DND-41 (cell line): ENCODE results near the gene NDUFS6.

Source experiments
- ATAC-seq: fragments of 200-7000 bp; cut with Tn5 transposase; 3 replicates; pipeline ENCODE4 v1.9.1; 2021; ENCODE audit warnings: low read depth; ENCODE audit not compliant: insufficient read depth
- DNase-seq: peaks from one replicate; pipeline ENCODE4 v3.0.0-alpha.2; 2020
- H2AFZ ChIP-seq: 2 replicates; pipeline ENCODE4 v1.6.0; 2012; ENCODE audit warnings: low read depth, low read length
- H3K27ac ChIP-seq: 2 replicates; pipeline ENCODE4 v1.5.1; 2012; ENCODE audit warnings: low read length, inconsistent platforms
- H3K27me3 ChIP-seq: fragments of 200-600 bp; sonication (generic); 2 replicates; pipeline ENCODE4 v1.6.0; 2012; ENCODE audit warnings: low read length, mild to moderate bottlenecking, inconsistent platforms; ENCODE audit not compliant: insufficient read depth, poor library complexity
- H3K36me3 ChIP-seq: 2 replicates; pipeline ENCODE4 v1.5.1; 2012; ENCODE audit warnings: low read length, inconsistent platforms; ENCODE audit not compliant: insufficient read depth
- H3K4me1 ChIP-seq: 2 replicates; pipeline ENCODE4 v1.5.1; 2012; ENCODE audit warnings: mild to moderate bottlenecking, low read length; ENCODE audit not compliant: insufficient read depth
- H3K4me2 ChIP-seq: 2 replicates; pipeline ENCODE4 v1.6.0; 2012; ENCODE audit warnings: mild to moderate bottlenecking, moderate library complexity, low read length, inconsistent platforms; ENCODE audit not compliant: insufficient read depth
- H3K4me3 ChIP-seq, 2 experiments: fragments of 200-600 bp in 1 of 2; shearing (Covaris generic) in 1 of 2; 2 replicates each; pipeline ENCODE4 v1.5.1; 2012 to 2016; ENCODE audit warnings: inconsistent platforms in 2 of 2, low read length in 2 of 2, mild to moderate bottlenecking in 2 of 2, low read depth in 1 of 2, moderate library complexity in 1 of 2
- H3K79me2 ChIP-seq: 2 replicates; pipeline ENCODE4 v1.6.0; 2012; ENCODE audit warnings: low read length, inconsistent platforms; ENCODE audit not compliant: insufficient read depth
- H3K9ac ChIP-seq: 2 replicates; pipeline ENCODE4 v1.6.0; 2012; ENCODE audit warnings: low read depth, mild to moderate bottlenecking, inconsistent platforms, low read length, moderate library complexity
- H3K9me3 ChIP-seq: 2 replicates; pipeline ENCODE4 v1.5.1; 2012; ENCODE audit warnings: low read length, moderate library complexity, mild to moderate bottlenecking, inconsistent platforms; ENCODE audit not compliant: insufficient read depth, severe bottlenecking
- H4K20me1 ChIP-seq: 2 replicates; pipeline ENCODE4 v1.6.0; 2012; ENCODE audit warnings: low read length; ENCODE audit not compliant: insufficient read depth
- EZH2 ChIP-seq: IDR thresholded peaks from 3 replicates; pipeline ENCODE4 v1.6.1; 2012; ENCODE audit warnings: borderline replicate concordance, low read depth, mild to moderate bottlenecking, moderate library complexity, low read length, inconsistent platforms; ENCODE audit not compliant: severe bottlenecking
- TF ChIP-seq, protein P1 (sequence below): IDR thresholded peaks from 2 replicates; pipeline ENCODE4 v1.5.1; 2012; ENCODE audit warnings: borderline replicate concordance, low read length, moderate library complexity, mild to moderate bottlenecking; ENCODE audit not compliant: poor library complexity, severe bottlenecking; ENCODE audit errors: extremely low read depth

The NDUFS6 gene

DNA sequence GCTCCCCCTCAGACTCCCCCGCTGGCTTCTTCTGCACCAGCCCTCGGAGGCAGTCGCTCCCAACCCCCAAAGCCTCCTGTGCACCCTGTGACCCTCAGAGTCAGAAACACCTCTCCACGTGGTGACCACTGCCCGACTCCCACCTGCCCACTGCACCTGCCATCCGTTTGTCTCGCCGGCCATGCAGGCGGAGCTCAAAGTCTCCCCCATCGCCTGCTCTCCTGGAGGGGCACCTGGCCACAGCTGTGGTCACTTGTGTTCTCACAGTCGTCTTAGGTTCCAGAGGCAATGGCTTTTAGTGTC lies 39.8 kb upstream of the NDUFS6 start:
- ATAC-seq (no peak), DNase-seq (no peak)
- Histone ChIP-seq H3K79me2 (no peaks in the 10 kb centered on the region), H3K9me3 (peaks cover 3% of the 10 kb centered on the region), H3K4me3 (no peak overlapping the region), H3K36me3 (no peaks in the 10 kb centered on the region), H4K20me1 (no peaks in the 10 kb centered on the region), H3K27ac (no peak overlapping the region), H3K9ac (no peak overlapping the region), H3K4me2 (no peak overlapping the region), H3K27me3 (no peaks in the 10 kb centered on the region), H2AFZ (no peak overlapping the region), H3K4me1 (no peaks in the 10 kb centered on the region)
- no peak for TF ChIP-seq EZH2
- TF ChIP-seq, protein P1, sequence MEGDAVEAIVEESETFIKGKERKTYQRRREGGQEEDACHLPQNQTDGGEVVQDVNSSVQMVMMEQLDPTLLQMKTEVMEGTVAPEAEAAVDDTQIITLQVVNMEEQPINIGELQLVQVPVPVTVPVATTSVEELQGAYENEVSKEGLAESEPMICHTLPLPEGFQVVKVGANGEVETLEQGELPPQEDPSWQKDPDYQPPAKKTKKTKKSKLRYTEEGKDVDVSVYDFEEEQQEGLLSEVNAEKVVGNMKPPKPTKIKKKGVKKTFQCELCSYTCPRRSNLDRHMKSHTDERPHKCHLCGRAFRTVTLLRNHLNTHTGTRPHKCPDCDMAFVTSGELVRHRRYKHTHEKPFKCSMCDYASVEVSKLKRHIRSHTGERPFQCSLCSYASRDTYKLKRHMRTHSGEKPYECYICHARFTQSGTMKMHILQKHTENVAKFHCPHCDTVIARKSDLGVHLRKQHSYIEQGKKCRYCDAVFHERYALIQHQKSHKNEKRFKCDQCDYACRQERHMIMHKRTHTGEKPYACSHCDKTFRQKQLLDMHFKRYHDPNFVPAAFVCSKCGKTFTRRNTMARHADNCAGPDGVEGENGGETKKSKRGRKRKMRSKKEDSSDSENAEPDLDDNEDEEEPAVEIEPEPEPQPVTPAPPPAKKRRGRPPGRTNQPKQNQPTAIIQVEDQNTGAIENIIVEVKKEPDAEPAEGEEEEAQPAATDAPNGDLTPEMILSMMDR = no peak

DNA sequence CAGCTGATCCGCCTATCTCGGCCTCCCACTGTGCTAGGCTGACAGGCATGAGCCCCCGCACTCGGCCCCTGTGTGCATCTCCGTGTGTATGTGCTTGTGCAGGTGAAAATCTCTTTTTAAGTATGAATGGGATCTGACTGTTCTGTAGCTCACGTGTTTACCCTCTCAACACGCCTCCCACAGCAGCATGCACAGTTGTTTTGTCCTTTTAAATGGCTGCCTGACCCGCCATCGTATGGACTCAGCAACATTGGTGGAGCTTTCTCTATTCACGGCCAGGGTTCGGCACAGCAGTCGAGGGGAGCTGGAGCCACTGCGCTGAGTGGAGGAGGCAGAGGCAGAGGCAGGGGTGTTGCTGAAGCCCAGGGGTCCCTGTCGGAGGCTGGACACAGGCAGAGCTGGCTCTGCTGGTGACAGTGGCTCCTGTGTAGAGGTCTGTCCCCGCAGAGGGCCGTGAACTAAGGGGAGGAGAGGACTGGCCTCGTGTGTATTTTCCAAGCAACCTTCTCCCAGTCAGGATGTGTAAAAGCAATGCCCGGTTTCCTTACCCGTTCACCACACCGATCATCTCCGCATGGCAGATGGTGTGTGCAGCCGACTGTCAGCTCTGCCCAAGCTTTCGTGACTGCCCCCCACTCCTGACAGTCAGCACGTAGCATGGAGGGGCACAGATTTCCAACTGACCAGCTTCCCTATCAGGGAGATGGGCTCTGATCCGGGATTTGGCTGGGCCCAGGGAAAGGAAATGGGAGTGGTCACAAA lies 38.9 kb upstream of the NDUFS6 start:
- TF ChIP-seq, protein P1 = no peak
- TF ChIP-seq EZH2 = no peak

DNA sequence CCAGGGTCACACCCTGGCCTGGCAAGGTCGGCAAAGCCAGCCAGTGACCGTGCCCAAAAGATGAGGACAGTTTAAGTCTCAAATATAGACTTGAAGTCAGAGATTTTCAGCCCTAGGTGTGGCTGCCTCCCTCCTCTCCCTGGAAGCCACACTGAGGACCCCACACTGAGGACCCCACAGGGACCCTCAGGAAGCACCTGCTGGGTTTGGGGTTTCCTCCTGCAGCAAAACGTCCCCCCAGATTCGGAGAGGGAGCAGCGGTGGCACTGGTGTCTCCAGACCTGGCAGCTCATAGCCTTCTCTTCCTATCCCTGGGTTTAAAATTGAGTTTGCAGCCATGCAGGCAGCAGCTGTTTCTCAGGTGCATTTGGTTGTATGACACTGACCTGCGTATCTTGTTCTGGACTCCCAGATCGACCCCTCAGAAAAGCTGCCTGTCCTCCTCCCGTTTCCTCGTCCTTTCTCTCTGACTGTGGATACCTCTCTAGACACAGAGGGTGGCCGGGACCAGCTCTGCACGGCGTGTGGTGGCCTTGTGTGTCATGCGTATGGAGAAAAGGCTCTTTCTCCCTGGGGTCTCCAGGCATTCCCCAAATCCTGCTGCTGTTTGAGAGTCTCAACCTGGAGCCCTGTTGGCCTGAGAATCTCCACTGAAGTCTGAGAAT lies 38.2 kb upstream of the NDUFS6 start:
- H3K4me3 ChIP-seq = no peak overlapping the region
- no peaks in the 10 kb centered on the region for H3K4me1 ChIP-seq
- H3K79me2 ChIP-seq = no peaks in the 10 kb centered on the region
- no peak for ATAC-seq
- no peak overlapping the region for H3K4me2 ChIP-seq
- H2AFZ ChIP-seq = no peak overlapping the region
- no peak for DNase-seq
- H3K27me3 ChIP-seq = no peaks in the 10 kb centered on the region
- peaks cover 3% of the 10 kb centered on the region for H3K9me3 ChIP-seq
- H4K20me1 ChIP-seq = no peaks in the 10 kb centered on the region
- H3K36me3 ChIP-seq = no peaks in the 10 kb centered on the region
- H3K27ac ChIP-seq = no peak overlapping the region
- no peak overlapping the region for H3K9ac ChIP-seq
- TF ChIP-seq EZH2 = no peak
- TF ChIP-seq, protein P1 = no peak

More for the DNA sequence above, 38.9 kb upstream of the NDUFS6 start:
- no peaks in the 10 kb centered on the region for H3K79me2 ChIP-seq
- H4K20me1 ChIP-seq = no peaks in the 10 kb centered on the region
- H3K27ac ChIP-seq = no peak overlapping the region
- H3K9me3 ChIP-seq = peaks cover 3% of the 10 kb centered on the region
- H3K4me2 ChIP-seq = no peak overlapping the region
- H3K27me3 ChIP-seq = no peaks in the 10 kb centered on the region
- DNase-seq (no peak), ATAC-seq (no peak)
- H2AFZ ChIP-seq = no peak overlapping the region
- no peak overlapping the region for H3K4me3 ChIP-seq
- H3K36me3 ChIP-seq = no peaks in the 10 kb centered on the region
- no peak overlapping the region for H3K9ac ChIP-seq
- no peaks in the 10 kb centered on the region for H3K4me1 ChIP-seq
